SK-N-SH (cell line): Measurements from ENCODE around the gene VPS35L. TPM values are rescaled to one million over a fixed set of nuclear protein-coding genes. Genes with fewer than 3 reads are reported as not detected.

Experiments
- CTCF ChIA-PET: fragments of 300-600, 350-600 bp; formaldehyde crosslinking; extraction: SDS; loops from one replicate; lab custom pipeline; 2021; lab: Yijun Ruan, JAX
- POLR2A ChIA-PET: fragments of 350-600 bp; sonication (Branson Sonifier 250); formaldehyde crosslinking; extraction: SDS; loops from one replicate; lab custom pipeline; 2020; ENCODE audit warnings: antibody characterized with exemption, inconsistent platforms; lab: Yijun Ruan, JAX
- DNase-seq: peaks from one replicate; pipeline ENCODE4 v3.0.0; 2012
- H2AFZ ChIP-seq: fragments of 200-600 bp; sonication (generic); 2 replicates; pipeline ENCODE4 v1.8.1; 2016; ENCODE audit warnings: antibody characterized with exemption, mild to moderate bottlenecking, low read depth
- H3F3A ChIP-seq: fragments of 200-600 bp; sonication (generic); replicated peaks from 2 replicates; pipeline ENCODE3; 2016; ENCODE audit warnings: antibody characterized with exemption, mild to moderate bottlenecking; ENCODE audit not compliant: insufficient read depth
- H3K27ac ChIP-seq, 2 experiments: fragments of 200-500 bp in 1 of 2; fragments of 200-600 bp in 1 of 2; sonication (Bioruptor generic) in 1 of 2; sonication (generic), shearing (Covaris generic) in 1 of 2; 2 replicates each; pipeline versions ENCODE4 v1.5.1 to v1.6.1; 2014 to 2016; ENCODE audit warnings: low read depth in 2 of 2, inconsistent platforms in 1 of 2, low read length in 1 of 2, mild to moderate bottlenecking in 1 of 2, mixed read lengths in 1 of 2
- H3K27me3 ChIP-seq: fragments of 200-600 bp; sonication (generic), shearing (Covaris generic); 2 replicates; pipeline ENCODE4 v1.6.1; 2016; ENCODE audit warnings: mixed run types; ENCODE audit not compliant: insufficient read depth
- H3K36me3 ChIP-seq, 2 experiments: fragments of 200-500 bp in 1 of 2; fragments of 200-600 bp in 1 of 2; sonication (Bioruptor generic) in 1 of 2; sonication (generic) in 1 of 2; replicated peaks in 1 of 2; 2 replicates each; pipeline versions ENCODE3 to v1.5.1; 2014 to 2016; ENCODE audit warnings: low read length in 1 of 2, mild to moderate bottlenecking in 1 of 2; ENCODE audit not compliant: insufficient read depth in 2 of 2, control insufficient read depth in 1 of 2
- H3K4me1 ChIP-seq, 2 experiments: fragments of 200-500 bp in 1 of 2; fragments of 200-600 bp in 1 of 2; sonication (Bioruptor generic) in 1 of 2; sonication (generic), shearing (Covaris generic) in 1 of 2; 2 replicates each; pipeline versions ENCODE4 v1.5.1 to v1.6.1; 2014 to 2016; ENCODE audit warnings: low read depth in 1 of 2, low read length in 1 of 2, mixed run types in 1 of 2; ENCODE audit not compliant: insufficient read depth in 2 of 2, control insufficient read depth in 1 of 2
- H3K4me2 ChIP-seq: fragments of 200-600 bp; sonication (generic), shearing (Covaris generic); 2 replicates; pipeline ENCODE4 v1.6.1; 2017; ENCODE audit warnings: mixed run types
- H3K4me3 ChIP-seq, 2 experiments: fragments of 200-500 bp in 1 of 2; fragments of 200-600 bp in 1 of 2; sonication (Bioruptor generic) in 1 of 2; sonication (generic), shearing (Covaris generic) in 1 of 2; 2 replicates each; pipeline versions ENCODE4 v1.5.1 to v1.8.1; 2014 to 2016; ENCODE audit warnings: low read depth in 2 of 2, inconsistent platforms in 1 of 2, low read length in 1 of 2, mild to moderate bottlenecking in 1 of 2, mixed read lengths in 1 of 2, moderate library complexity in 1 of 2
- H3K79me2 ChIP-seq: fragments of 200-600 bp; sonication (generic); 2 replicates; pipeline ENCODE4 v1.8.1; 2017; ENCODE audit warnings: mild to moderate bottlenecking; ENCODE audit not compliant: insufficient read depth
- H3K9ac ChIP-seq: fragments of 200-600 bp; sonication (generic); 2 replicates; pipeline ENCODE4 v1.6.1; 2017; ENCODE audit warnings: mixed run types
- H3K9me2 ChIP-seq: fragments of 200-600 bp; sonication (generic); 2 replicates; pipeline ENCODE4 v1.6.1; 2017; ENCODE audit warnings: mixed run types
- H3K9me3 ChIP-seq: fragments of 200-600 bp; sonication (generic); 2 replicates; pipeline ENCODE4 v1.6.1; 2017; ENCODE audit warnings: mixed run types, mild to moderate bottlenecking, moderate library complexity
- H4K20me1 ChIP-seq: fragments of 200-600 bp; sonication (generic); 2 replicates; pipeline ENCODE4 v1.6.1; 2017; ENCODE audit warnings: mild to moderate bottlenecking, mixed run types; ENCODE audit not compliant: insufficient read depth
- EZH2phosphoT487 ChIP-seq: fragments of 200-600 bp; sonication (generic); IDR thresholded peaks from 2 replicates; pipeline ENCODE4 v1.6.1; 2017; ENCODE audit warnings: low read depth, mixed run types, mild to moderate bottlenecking, antibody characterized with exemption, moderate library complexity, borderline replicate concordance
- FOSL2 ChIP-seq: IDR thresholded peaks from 2 replicates; pipeline ENCODE4 v1.4.0; 2012; ENCODE audit warnings: low read depth, mild to moderate bottlenecking, moderate library complexity, borderline replicate concordance
- FOXM1 ChIP-seq: IDR thresholded peaks from 2 replicates; pipeline ENCODE4 v1.4.0; 2012; ENCODE audit warnings: low read depth, mild to moderate bottlenecking
- GABPA ChIP-seq: IDR thresholded peaks from 2 replicates; pipeline ENCODE4 v1.4.0; 2012; ENCODE audit warnings: low read depth, mild to moderate bottlenecking
- GATA2 ChIP-seq: sonication (generic); formaldehyde crosslinking; IDR thresholded peaks from 2 replicates; pipeline ENCODE4 v1.5.0; 2020; ENCODE audit warnings: mild to moderate bottlenecking, missing genetic modification reagents
- JUND ChIP-seq: IDR thresholded peaks from 2 replicates; pipeline ENCODE4 v1.4.0; 2012
- MXI1 ChIP-seq: IDR thresholded peaks from 2 replicates; pipeline ENCODE4 v1.6.1; 2012; ENCODE audit warnings: mild to moderate bottlenecking, low read depth, low read length, improper control_type of control experiment
- NRF1 ChIP-seq: IDR thresholded peaks from 2 replicates; pipeline ENCODE4 v1.6.1; 2012; ENCODE audit warnings: low read depth, mild to moderate bottlenecking, low read length
- POLR2AphosphoS5 ChIP-seq: IDR thresholded peaks from 2 replicates; pipeline ENCODE4 v1.6.1; 2012; ENCODE audit warnings: low read depth, low read length
- RCOR1 ChIP-seq: fragments of 150-350 bp; IDR thresholded peaks from 2 replicates; pipeline ENCODE4 v1.6.1; 2017; ENCODE audit warnings: antibody characterized with exemption, low read length
- REST ChIP-seq: IDR thresholded peaks from 2 replicates; pipeline ENCODE4 v1.6.1; 2012; ENCODE audit warnings: mild to moderate bottlenecking, low read depth, low read length, moderate library complexity
- RFX5 ChIP-seq: IDR thresholded peaks from 2 replicates; pipeline ENCODE4 v1.6.1; 2012; ENCODE audit warnings: mild to moderate bottlenecking, improper control_type of control experiment, low read length
- RXRA ChIP-seq: IDR thresholded peaks from 2 replicates; pipeline ENCODE4 v1.4.0; 2012; ENCODE audit warnings: low read depth, mild to moderate bottlenecking, borderline replicate concordance
- SIN3A ChIP-seq: IDR thresholded peaks from 2 replicates; pipeline ENCODE4 v1.6.1; 2012; ENCODE audit warnings: low read depth, mild to moderate bottlenecking, low read length, moderate library complexity, borderline replicate concordance
- SMC3 ChIP-seq: IDR thresholded peaks from 2 replicates; pipeline ENCODE4 v1.6.1; 2012; ENCODE audit warnings: low read depth, low read length, improper control_type of control experiment
- TAF1 ChIP-seq: IDR thresholded peaks from 2 replicates; pipeline ENCODE4 v1.6.1; 2012; ENCODE audit warnings: low read depth, mild to moderate bottlenecking, low read length, moderate library complexity, borderline replicate concordance
- TEAD4 ChIP-seq: IDR thresholded peaks from 2 replicates; pipeline ENCODE4 v1.4.0; 2012; ENCODE audit warnings: mild to moderate bottlenecking, borderline replicate concordance; ENCODE audit not compliant: insufficient read depth
- YY1 ChIP-seq: IDR thresholded peaks from 2 replicates; pipeline ENCODE4 v1.4.0; 2012; ENCODE audit warnings: low read depth, mild to moderate bottlenecking
- WGBS: methylation state at CpG from one replicate; pipeline ENCODE4 v1.1.6; 2017; ENCODE audit warnings: low lambda C conversion rate; 5-methylcytosine and 5-hydroxymethylcytosine counted together
- polyA plus RNA-seq, 3 experiments: library from polyadenylated mRNA; depleted of rRNA; stranded (reverse); fragments of >200 nt; gene quantifications; 2 replicates each; pipeline ENCODE4 v1.2.3, GENCODE V29; 2012
- TF ChIP-seq, protein P1 (sequence below): IDR thresholded peaks from 2 replicates; pipeline ENCODE4; 2012
- TF ChIP-seq, protein P2 (sequence below): IDR thresholded peaks from 2 replicates; pipeline ENCODE4 v1.4.0; 2012; ENCODE audit warnings: low read depth, borderline replicate concordance
- TF ChIP-seq, protein P3 (sequence below): IDR thresholded peaks from 2 replicates; pipeline ENCODE4 v1.4.0; 2012; ENCODE audit warnings: low read depth, borderline replicate concordance

The VPS35L gene
- polyA plus RNA-seq, 1 of the 3 experiments (the other 2 are of a cell fraction), result 35.3 TPM

DNA sequence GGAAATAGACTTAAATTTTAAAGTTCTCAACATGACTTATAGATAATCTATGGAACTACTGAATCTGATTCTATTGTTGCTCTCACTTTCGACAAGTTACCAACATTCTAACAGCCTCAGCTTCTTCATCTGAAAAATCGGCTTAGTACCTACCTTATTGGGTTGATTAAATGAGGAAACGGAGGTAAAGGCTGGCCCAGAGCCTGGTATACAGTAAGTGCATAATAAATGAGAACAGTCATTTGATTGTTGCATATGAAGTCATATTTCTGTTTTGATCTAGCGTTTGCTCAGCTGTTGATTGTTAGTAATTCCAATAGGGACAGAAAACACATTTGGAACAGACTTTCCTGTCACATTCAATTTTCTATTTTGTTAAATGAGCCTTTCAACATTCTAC is 4.6 kb downstream of the VPS35L start:
- CTCF ChIA-PET, result interaction anchor here (0.7 to 1.4 kb wide), 13 partner anchors 9 to 826 kb away, joined by 3 to 5 read pairs (median 3); no protein-coding TSS in a partner anchor
- Histone ChIP-seq H3K4me3 (no peak overlapping the region), H3K27me3 (no peaks in the 10 kb centered on the region), H3F3A (peaks cover 4% of the 10 kb centered on the region), H3K4me1 (peaks cover 0 to 4% of the 10 kb centered on the region in 2 experiments; a peak in 1 of 4 replicates), H3K27ac (no peak overlapping the region), H4K20me1 (no peaks in the 10 kb centered on the region), H3K4me2 (no peak overlapping the region), H3K36me3 (peaks cover 0 to 24% of the 10 kb centered on the region in 2 experiments), H3K9ac (no peak overlapping the region), H3K9me2 (no peaks in the 10 kb centered on the region), H3K79me2 (peaks cover 56% of the 10 kb centered on the region), H2AFZ (no peak overlapping the region), H3K9me3 (no peaks in the 10 kb centered on the region)
- TF ChIP-seq GABPA (no peak), POLR2AphosphoS5 (no peak), RXRA (no peak), SMC3 (no peak), JUND (no peak), SIN3A (no peak), YY1 (no peak), GATA2 (CRISPR knock-in tag) (no peak), TEAD4 (no peak), EZH2phosphoT487 (no peak), RFX5 (no peak)
- TF ChIP-seq, protein P1, sequence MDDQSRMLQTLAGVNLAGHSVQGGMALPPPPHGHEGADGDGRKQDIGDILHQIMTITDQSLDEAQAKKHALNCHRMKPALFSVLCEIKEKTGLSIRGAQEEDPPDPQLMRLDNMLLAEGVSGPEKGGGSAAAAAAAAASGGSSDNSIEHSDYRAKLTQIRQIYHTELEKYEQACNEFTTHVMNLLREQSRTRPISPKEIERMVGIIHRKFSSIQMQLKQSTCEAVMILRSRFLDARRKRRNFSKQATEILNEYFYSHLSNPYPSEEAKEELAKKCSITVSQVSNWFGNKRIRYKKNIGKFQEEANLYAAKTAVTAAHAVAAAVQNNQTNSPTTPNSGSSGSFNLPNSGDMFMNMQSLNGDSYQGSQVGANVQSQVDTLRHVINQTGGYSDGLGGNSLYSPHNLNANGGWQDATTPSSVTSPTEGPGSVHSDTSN, result no peak
- TF ChIP-seq, protein P2, sequence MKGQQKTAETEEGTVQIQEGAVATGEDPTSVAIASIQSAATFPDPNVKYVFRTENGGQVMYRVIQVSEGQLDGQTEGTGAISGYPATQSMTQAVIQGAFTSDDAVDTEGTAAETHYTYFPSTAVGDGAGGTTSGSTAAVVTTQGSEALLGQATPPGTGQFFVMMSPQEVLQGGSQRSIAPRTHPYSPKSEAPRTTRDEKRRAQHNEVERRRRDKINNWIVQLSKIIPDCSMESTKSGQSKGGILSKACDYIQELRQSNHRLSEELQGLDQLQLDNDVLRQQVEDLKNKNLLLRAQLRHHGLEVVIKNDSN, result no peak
- POLR2A ChIA-PET, result no interaction called here
- DNase-seq, result no peak
- WGBS, result 95% methylated on average over 4 of the region's 4 CpGs

GRCh38 chr16:19563377-19563776 is 7.9 kb downstream of the VPS35L start:
- Histone ChIP-seq H2AFZ (no peak overlapping the region), H3K9me3 (no peaks in the 10 kb centered on the region), H3K4me1 (no peaks in the 10 kb centered on the region), H3K9me2 (no peaks in the 10 kb centered on the region), H3K9ac (no peak overlapping the region), H3K4me2 (no peak overlapping the region), H3F3A (no peaks in the 10 kb centered on the region), H3K79me2 (peaks cover 38% of the 10 kb centered on the region), H3K36me3 (peaks cover 12 to 37% of the 10 kb centered on the region in 2 experiments), H4K20me1 (no peaks in the 10 kb centered on the region), H3K4me3 (no peak overlapping the region), H3K27ac (no peak overlapping the region), H3K27me3 (no peaks in the 10 kb centered on the region)
- 96% methylated on average over 4 of the region's 4 CpGs for WGBS
- ChIA-PET CTCF (interaction anchor here (1.1 to 2.1 kb wide), 3 partner anchors 20 to 344 kb away, joined by 4 to 7 read pairs (median 6); partner anchors contain the start of gene GPRC5B), POLR2A (interaction anchor here (1.3 kb wide), 1 partner anchor 8 kb away, joined by 3 read pairs; the partner anchor contains the start of gene VPS35L)
- no peak for DNase-seq
- TF ChIP-seq RCOR1, result no peak
- no peak for TF ChIP-seq FOXM1
- TF ChIP-seq GABPA, result no peak
- TF ChIP-seq FOSL2, result no peak
- TF ChIP-seq SMC3, result no peak
- TF ChIP-seq MXI1, result no peak
- TF ChIP-seq NRF1, result no peak
- TF ChIP-seq EZH2phosphoT487, result no peak
- TF ChIP-seq TAF1, result no peak
- no peak for TF ChIP-seq TEAD4
- no peak for TF ChIP-seq RXRA
- no peak for TF ChIP-seq REST
- no peak for TF ChIP-seq YY1
- no peak for TF ChIP-seq RFX5
- TF ChIP-seq, protein P3, sequence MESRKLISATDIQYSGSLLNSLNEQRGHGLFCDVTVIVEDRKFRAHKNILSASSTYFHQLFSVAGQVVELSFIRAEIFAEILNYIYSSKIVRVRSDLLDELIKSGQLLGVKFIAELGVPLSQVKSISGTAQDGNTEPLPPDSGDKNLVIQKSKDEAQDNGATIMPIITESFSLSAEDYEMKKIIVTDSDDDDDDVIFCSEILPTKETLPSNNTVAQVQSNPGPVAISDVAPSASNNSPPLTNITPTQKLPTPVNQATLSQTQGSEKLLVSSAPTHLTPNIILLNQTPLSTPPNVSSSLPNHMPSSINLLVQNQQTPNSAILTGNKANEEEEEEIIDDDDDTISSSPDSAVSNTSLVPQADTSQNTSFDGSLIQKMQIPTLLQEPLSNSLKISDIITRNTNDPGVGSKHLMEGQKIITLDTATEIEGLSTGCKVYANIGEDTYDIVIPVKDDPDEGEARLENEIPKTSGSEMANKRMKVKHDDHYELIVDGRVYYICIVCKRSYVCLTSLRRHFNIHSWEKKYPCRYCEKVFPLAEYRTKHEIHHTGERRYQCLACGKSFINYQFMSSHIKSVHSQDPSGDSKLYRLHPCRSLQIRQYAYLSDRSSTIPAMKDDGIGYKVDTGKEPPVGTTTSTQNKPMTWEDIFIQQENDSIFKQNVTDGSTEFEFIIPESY, result no peak
